C1 segment of cervical spinal cord (tissue), 14 donors: ENCODE results near the gene DENND4C.
"Not testable (repeated sequence)": the region's sequence is repeated elsewhere in the genome, so short reads cannot be mapped to it uniquely, and the experiment has no call there.

Source experiments
- DNase-seq, 14 donors: peaks; one replicate each; lab custom pipeline; 2025; lab: John Stamatoyannopoulos, UW

DENND4C gene

DNA sequence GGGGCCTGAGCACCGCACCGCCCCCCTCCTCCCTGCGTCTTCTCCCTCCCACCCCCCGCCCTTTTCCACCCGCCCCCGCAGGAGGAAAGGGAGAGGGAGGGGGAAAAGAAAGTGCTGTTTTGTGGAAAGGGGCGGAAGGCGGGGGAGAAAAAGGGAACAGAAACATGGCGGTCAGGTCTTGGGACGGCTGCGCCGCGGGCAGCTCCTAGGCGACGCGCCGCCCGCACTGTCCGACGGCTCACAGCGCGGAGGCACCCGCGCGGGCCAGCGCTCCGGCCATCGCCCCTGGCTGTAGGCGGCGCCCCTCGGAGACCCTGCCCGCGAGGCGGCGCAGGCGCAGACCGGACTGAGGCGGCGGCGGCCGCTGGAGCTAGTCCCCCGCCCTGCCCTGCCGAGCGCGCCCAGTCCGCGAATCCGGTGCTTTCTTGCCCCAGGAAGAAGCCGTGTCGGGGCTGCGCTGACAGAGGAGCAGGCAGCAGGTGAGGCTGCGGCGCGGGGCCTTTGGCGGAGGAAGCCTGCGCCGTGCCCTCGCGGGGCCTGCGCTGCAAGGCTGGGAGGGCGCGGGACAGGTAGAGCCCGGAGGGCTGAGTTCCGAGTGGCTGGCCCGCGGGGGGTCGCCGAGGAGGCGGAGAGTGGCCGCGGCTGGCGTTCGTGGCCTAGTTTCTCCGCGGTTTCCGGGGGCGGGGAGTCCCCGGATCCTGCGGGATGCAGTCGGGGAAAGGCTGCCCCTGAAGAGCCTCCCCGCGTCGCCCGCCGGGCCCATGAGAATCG is at the start of gene DENND4C:
DENND4C (plus strand) TSS at position 339 of the 771 bp plus-strand sequence. CDS start 45,482 bp downstream, outside the sequence.
- DNase-seq = peak; percentile 42 to 94 (median 90)

DNA sequence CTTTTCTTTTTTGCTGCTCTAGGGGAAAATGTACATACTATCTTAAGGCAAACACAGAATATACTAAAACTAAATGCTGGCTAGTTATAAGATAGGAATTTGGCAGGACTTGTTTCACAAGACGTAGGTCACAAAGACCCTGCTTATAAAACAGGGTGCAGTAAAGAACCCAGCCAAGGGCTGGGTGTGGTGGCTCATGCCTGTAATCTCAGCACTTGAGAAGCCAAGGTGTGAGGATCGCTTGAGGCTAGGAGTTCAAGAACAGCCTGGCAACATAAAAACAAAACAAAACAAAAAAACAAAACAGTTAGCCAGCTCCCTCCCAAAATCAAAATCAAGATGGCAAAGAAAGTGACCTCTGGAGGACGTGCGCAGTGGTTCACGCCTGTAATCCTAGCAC is 49.5 kb upstream of the DENND4C start:
- no peak for DNase-seq

DNA sequence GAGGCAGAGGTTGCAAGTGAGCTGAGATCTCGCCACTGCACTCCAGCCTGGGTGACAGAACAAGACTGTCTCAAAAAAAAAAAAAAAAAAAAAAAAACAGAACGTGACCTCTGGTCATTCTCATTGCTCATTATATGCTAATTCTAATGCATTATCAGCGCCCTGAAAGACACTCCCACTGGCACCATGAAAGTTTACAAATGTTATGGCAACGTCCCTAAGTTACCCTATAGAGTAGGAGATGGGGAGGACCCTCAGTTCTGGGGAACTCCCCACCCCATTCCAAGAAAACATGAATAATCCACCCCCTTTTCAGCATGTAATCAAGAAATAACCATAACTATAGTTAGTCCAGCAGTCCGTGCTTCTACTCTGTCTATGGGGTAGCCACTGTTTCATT is 48.9 kb upstream of the DENND4C start:
- no peak for DNase-seq

DNA sequence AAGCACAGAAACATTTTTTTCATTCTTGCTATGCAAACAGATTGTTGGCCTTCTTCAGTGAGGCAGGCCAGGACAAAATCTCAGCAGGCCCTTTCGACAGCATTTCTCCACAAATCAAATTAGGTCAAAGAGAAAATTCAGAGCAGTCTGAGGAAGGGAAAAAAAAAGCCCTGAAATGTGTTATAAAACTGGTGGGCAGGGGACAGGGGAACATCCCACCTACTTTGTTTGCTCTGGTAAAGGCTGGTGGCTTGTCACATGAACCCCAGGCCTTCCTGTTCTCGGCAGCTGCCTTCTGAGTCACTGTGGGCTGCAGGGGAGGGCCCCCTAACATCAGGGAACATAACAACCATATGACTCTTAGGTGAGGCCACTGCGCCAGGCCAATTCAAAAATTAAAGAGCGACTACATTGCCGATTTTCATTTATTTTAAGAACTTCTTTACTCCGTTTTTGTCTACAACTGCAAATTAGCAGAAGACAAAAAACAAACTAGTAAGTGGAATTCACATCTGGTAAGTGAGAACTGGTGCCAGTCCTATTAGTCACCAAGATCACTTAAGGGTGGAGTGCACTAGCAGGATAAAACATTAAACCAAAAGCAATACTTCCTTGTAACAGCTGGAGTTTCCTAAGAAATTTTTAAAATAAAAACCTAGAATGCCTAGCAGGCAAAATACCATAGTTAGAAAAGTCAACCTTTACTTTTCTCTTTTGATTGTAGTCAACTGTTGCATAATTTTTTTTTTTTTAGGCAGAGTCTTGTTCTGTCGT is 46.2 kb upstream of the DENND4C start:
- peak in 12 of 14 donors; percentile 1 to 71 (median 21) for DNase-seq

DNA sequence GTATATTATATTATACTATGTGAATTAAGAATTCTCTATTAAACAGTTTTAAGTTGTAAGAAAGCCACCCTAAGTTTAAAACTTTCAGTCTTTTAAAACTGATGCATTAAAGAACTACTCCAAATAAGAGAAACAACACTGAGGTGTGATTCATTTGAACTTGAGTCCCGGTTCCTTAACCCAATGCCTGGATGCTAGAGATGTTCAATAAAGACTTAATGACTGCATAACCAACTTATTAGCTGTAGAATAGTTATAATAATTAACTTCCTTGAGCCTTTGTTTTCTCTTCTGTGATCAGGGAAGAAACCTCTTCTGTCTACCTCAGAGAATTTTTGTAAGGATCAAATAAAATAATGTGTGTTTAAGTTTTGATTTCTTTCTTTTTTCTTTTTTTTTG is 45.3 kb upstream of the DENND4C start:
- DNase-seq = no peak

DNA sequence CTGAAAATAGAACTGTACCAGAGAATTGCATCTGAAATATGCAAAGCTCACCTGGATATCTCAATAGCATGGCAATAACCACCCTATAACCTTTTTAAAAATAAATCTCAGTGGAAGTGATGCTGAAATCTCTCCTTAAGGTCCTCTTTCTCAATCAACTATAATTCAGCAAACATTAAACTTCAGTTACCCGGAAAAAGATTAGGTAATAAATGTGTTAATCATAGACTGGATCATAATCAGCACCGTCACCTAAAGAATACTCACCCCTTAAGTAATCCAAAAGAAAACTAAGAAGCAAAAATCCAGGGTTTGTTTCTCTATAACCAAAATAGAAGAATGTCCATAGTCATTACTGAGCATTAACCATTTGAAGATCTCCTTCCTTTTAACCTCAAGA is 44.3 kb upstream of the DENND4C start:
- DNase-seq = no peak

DNA sequence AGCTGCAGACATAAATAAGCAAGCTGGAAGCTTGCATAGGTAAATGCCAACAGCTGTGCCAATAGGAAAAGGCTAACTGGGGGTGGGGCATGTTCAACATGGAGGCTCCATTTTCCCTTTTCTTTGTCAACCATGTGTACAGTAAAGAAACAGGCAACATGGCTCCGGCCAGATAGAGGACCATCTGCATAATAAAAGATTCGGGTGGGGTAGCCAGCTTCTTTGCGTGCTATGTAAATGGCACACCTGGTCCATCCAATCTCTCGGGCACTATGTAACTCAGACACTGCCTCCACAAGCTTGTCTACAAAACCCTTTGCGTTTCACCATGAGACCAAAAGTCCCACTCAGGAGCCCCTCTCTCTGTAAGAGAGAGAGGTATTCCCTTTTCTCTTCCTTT is 41.7 kb upstream of the DENND4C start:
- no peak for DNase-seq

DNA sequence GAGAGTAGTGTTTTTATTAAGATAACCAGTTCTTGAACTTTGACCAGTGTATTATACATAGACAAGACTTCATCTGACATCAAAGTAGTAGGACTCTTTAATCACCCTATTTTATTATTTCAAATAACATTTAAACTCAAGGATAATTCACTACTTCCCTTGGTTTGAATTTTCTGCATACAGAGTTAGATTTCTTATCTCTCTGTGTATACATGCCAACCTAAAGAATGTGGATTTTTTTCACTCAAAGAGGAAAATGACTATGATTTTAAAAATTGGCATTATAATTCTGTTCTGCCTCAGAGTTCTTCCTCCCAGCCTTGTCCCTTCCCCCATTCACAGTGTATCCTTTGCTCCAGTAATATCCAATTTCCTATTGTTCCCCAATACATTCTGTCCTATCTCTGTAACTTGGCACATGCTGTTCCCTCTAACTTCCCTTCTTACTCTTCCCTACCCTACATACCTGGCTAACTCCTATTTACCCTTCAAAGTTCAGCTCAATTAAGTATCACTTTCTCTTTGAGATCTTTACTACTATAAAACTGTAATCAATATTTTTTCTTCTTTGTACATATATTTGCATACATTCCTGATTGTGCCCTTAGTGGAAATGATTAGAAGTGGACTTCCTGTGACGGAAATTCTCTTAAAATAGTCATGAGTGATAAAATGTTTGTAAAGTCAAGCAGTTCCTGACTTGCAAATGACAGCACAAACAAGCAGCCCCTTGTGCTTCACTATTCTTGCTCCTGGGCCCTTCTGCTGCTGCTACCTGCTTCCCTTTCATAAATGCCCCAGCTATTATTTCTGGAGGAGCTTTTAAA is 38.1 kb upstream of the DENND4C start:
- no peak for DNase-seq

DNA sequence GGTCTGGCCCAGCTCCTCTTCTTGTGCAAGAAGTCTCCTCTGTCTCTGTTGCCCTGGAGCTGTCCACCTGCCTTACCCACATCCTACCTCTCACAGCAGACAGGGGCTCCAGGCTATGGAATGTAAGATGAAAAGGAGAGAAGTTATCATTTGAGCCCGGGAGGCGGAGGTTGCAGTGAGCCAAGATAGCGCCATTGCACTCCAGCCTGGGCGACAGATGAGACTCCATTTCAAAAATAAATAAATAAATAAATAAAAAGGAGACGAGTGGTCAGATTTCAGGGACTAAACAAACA is 37.5 kb upstream of the DENND4C start:
- no peak for DNase-seq

DNA sequence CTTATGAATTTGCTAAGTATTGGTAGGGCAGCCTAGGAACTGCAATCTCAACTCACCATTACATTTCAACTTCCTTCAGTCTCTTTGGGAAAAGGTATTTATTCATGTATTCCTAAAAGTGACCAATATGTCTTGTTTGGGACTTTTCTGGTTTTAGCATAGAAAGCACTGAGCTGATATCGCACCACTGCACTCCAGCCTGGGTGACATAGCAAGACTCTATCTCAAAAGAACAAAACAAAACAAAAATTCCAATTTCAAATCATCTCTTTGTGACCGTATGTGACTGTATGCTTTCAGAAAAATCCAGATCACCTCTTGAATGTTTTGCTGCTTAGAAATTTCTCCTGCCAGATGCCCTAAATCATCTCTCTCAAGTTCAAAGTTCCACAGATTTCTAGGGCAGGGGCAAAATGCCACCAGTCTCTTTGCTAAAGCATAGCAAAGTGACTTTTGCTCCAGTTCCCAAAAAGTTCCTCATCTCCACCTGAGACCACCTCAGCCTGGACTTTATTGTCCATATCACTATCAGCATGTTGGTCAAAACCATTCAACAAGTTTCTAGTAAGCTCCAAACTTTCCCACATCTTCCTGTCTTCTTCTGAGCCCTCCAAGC is 37.0 kb upstream of the DENND4C start:
- not testable (repeated sequence) for DNase-seq

DNA sequence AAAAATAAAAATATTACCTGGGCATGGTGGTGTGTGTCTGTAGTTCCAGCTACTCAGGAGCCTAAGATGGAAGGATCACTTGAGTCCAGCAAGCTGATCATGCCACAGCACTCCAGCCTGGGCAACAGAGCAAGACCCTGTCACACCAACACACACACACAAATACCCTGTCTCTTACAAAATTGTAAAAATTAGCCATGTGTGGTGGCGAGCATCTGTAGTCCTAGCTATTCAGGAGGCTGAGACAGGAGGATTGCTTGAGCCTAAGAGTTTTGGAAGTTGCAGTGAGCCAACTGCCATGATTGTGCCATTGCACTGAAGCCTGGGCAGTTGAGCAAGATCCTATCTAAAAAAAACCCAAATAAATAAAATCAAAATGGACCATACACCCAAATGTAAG is 32.1 kb upstream of the DENND4C start:
- no peak for DNase-seq

DNA sequence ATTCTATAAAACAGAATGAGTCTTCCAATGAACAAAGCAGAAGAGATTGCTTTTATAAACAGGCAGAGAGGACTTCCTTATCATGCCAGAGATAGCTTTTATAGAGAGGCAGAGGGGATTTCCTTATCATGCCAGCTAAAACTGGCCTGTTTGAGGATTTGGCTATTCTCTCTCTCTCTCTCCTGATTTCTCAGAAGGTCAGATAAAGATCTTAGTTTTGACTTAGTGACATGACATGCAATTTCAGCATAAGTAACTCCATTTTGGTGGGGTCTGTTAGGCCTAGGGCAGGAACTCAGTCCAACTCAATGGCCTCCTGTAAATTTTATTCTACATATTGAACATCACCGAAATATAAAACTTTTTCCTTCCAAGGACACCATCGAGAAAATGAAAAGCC is 31.5 kb upstream of the DENND4C start:
- DNase-seq = no peak

DNA sequence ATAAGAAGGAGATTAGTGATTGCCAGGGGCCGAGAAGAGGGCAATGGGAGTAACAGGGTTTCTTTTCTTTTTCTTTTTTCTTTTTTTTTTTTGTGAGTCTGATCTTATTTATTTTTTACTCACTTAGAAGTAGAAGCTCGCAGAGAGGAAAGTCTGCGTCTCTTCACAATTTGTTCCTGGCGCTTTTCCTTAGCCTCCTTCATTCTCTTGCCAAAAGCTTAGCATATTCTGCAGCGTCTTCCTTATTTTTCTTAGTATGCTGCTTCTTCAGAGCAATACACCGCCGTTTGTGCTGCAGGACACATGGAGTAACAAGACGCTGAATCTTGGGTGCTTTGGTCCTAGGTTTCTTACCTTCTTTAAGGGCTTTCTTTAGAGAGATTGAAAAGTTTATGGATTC is 30.3 kb upstream of the DENND4C start:
- no peak for DNase-seq

DNA sequence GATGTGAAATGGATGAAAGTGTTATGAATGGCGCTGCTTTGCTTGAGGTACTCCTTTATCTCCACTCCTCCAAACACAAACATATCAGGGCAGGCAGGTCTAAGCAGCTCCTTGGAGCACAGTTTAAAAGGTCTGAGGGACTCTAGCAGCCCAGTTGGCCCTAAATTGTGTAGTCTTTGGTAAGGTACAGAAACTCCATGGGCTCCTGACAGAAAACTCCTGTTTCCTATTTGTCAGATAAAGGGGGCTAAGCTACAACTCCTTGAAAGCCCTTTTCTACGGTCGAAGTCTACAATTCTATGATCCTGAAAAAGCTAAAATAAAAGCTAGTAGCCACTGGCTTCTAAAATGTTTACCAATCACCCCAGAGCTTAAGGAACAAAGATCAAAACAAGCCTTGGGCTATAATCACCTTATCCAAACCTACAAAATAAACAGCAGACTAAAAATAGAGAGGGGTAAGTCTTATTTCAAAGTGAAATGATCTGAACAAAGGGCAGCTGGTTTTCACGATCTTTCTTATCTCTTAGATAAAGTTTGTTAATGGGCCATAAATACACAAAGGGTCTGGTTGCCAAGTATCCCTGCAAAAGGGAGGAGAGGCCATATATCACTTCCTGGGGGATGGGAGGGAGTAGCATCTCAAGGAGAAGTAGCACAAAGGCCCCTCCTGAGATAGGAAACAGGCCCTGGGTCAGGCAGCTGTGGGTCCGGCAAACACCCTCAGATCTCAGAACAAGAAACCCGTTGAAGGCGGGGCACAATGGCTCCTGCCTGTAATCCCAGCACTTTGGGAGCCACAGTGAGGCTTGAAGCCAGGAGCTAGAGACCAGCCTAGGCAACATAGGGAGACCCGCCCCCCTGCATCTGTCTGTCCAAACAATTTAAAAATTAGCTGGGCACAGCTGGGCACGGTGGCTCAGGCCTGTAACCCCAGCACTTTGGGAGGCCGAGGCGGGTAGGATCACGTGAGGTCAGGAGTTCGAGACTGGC is 28.3 kb upstream of the DENND4C start:
- no peak for DNase-seq

DNA sequence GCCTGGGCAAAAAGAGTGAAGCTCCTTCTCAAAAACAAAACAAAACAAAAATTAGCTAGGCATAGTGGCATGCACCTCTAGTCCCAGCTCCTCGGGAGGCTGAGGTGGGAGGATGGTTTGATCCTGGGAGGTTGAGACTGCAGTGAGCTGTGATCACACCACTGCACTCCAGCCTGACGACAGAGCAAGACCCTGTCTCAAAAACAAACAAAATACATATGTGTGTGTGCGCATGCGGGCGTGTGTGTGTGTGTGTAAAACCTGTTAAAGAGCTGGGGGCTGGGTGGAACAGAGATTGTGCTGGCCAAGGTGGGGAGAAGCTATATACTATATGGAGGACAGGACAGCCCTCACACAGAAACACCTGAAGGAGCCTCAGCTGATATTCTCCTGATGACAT is 27.4 kb upstream of the DENND4C start:
- no peak for DNase-seq

DNA sequence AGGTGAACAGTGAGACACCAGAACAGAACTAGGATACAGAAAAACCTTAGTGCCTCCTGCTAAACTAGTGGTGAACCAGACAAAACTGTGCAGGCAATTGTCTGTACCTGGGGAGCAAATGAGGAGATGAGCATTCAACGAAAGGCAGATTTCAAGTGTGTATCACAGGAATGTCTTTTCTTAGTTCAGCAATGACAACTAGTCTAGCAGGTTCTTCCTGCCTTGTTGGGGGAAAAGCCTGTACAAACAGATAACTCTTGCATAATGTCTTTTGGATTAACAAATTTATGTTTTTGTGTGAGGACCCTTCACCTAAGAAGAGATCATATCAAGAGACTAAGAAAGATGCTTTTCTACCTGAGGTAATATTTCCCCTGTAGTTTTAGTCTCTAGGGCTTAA is 21.8 kb upstream of the DENND4C start:
- DNase-seq = no peak

DNA sequence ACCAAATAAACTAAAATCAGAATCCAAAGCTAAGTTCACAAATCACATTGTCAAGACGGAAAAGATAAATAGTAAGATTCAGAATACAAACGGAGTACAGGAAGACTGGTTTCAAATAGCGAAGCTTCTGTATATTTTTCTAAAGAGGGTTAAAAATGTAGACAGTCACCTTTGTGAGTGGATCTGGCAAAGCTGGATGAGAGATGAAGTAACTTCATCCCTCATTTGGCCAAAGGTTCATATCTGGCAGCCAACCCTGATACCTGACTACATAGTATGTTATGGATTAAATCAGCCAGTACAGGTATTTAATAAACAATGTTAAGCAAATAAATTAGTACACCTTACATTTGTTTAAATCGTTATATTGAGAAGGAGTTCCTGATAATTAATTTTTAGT is 21.3 kb upstream of the DENND4C start:
- no peak for DNase-seq

DNA sequence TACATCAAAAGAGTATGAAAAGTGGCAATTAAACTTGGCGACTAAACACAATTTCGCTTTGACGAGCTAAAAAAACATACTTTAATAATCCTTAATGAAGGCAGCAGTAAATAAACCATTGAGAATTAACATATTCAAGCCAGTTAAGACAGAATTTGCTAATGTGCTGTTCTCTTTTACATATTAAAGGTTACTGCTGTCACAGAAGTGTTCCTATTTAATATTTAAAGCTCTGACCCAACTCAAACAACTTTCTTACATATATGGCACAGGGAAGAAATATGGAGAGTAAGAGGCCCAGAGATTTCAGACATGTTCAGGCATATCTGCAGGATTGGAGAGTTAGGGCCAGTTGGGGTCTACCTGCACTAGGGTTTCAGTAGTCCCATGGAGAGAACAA is 16.7 kb upstream of the DENND4C start:
- no peak for DNase-seq

DNA sequence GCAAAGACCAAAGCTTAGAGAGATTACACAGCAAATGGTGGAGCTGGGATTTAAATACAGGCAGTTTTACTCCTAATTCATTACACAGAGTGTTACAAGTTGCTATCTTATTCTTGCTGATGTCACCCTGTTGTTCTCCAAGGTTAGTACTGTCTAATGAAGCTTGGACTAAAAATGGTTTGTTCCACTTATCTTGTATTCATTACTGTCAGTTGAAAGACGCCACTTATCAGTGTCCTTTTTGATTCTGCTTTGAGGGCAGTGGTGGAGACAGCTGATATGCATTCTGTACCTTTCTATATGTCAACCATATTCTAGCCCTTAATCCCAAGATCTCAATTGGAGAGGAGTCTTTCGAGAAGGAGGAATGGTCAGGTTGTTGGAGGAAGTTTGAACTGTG is 14.0 kb upstream of the DENND4C start:
- DNase-seq = no peak

DNA sequence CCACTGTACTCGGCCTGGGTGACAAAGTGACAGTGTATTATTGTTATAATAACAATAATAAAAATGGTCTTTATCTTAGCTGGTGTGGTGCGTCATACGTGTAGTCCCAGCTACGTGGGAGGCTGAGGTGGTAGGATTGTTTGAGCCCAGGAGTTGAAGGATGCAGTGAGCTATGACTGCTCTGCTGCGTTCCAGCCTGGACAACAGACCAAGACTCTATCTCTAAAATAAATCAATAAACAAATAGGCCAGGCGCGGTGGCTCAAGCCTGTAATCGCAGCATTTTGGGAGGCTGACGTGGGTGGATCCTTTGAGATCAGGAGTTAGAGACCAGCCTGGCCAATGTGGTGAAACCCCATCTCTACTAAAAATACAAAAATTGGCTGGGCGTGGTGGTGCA is 9.2 kb upstream of the DENND4C start:
- no peak for DNase-seq

DNA sequence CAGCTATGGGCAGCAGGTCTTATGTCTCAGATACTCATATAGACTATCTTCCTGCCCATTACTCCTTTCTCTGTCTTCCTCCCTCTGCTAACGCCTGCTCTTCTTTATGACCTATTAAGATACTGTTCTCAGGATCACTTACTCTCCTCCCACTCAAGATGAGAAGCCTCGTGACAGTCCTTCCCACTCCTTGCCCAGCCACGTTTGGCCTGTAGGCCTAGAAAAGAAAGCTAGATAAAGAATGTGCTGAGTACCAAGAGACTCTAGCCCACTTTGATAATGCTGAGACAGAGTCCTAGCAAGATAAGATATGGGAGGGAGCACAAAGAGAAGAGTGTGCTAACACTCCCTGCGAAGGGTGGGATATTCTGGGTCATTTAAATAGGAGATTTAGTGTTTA is 6.8 kb upstream of the DENND4C start:
- DNase-seq = no peak
